ENCODE data around the gene SPARCL1. TPM values are rescaled to one million over a fixed set of nuclear protein-coding genes. Genes with fewer than 3 reads are reported as not detected.

The SPARCL1 gene
- total and polyA plus RNA-seq, 2 donors (not counting 1 experiment from before 2014, with no cell fraction given), result not detected

DNA sequence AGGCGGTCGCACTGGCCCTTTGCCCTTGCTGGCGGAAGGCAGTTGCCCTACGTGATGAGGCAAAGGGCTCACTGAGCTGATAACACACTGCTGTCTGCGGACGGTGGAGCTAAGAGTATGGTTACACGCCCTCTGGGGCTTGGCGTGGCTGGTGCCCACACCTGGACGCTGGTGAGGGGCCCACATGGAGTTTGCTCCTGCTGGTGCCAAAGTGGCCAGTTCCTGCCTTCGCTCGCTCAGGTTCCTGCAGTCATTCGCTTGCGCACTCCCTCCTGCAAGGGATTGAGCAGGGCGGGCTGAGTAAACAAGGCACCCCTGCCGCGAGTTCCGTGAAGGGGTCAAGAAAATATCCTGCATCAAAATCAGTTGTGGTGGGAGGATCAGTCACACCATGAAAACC lies 18.4 kb downstream of the SPARCL1 start:
- no peak for DNase-seq
- CTCF ChIA-PET, result no interaction called here
- no peak overlapping the region for H3K9ac ChIP-seq (ENCODE audit: low read length)

More for the DNA sequence above, 18.4 kb downstream of the SPARCL1 start:
- no peak for ATAC-seq (ENCODE audit: low read depth)
- WGBS (ENCODE audit: insufficient coverage), result 97% methylated on average over 12 of the region's 17 CpGs
- Histone ChIP-seq H3K27ac (ENCODE audit: low read length in 2 of 2) (no peak overlapping the region), H3K9me3 (ENCODE audit: control extremely low read depth in 1 of 3, control insufficient read depth in 2 of 3, insufficient read depth in 1 of 3, low read length in 2 of 3) (no peaks in the 10 kb centered on the region), H3K27me3 (replicated peaks in 1 of 4; ENCODE audit: control extremely low read depth in 1 of 4, control insufficient read depth in 3 of 4, insufficient read depth in 4 of 4, low read length in 3 of 4) (no peaks in the 10 kb centered on the region), H2AFZ (ENCODE audit: insufficient read depth, low read depth, low read length, poor library complexity, severe bottlenecking) (no peak overlapping the region), H4K20me1 (ENCODE audit: control insufficient read depth, insufficient read depth, low read length, poor library complexity, severe bottlenecking) (no peaks in the 10 kb centered on the region), H3K4me3 (ENCODE audit: control extremely low read depth in 1 of 5, extremely low read depth in 1 of 5, insufficient read depth in 1 of 5, low read depth in 2 of 5, low read length in 4 of 5) (no peak overlapping the region), H3K36me3 (replicated peaks in 1 of 2; ENCODE audit: control extremely low read depth in 1 of 2, control insufficient read depth in 1 of 2, extremely low read depth in 1 of 2, insufficient read depth in 2 of 2, low read length in 1 of 2) (no peaks in the 10 kb centered on the region), H3K4me2 (replicated peaks; ENCODE audit: low read depth, low read length, poor library complexity, severe bottlenecking) (no peak overlapping the region), H3K4me1 (ENCODE audit: control insufficient read depth in 2 of 2, insufficient read depth in 2 of 2, low read length in 2 of 2) (no peaks in the 10 kb centered on the region), H3K79me2 (ENCODE audit: control insufficient read depth, insufficient read depth, low read length) (no peaks in the 10 kb centered on the region)
- TF ChIP-seq CTCF (IDR thresholded peaks at IDR 0.05) (no peak), EZH2 (IDR thresholded peaks at IDR 0.05; ENCODE audit: borderline replicate concordance, insufficient read depth, low read depth, low read length, poor library complexity, severe bottlenecking) (no peak)
- intact Hi-C loops (cut with micrococcal nuclease), result no loop called here
- Mint-ChIP-seq H3K9me3 (ENCODE audit: insufficient read depth) (no peaks in the 10 kb centered on the region), H3K27ac (no peak overlapping the region), H3K4me1 (no peaks in the 10 kb centered on the region), H3K27me3 (no peaks in the 10 kb centered on the region), H3K4me3 (no peak overlapping the region)
- POLR2A ChIA-PET, result no interaction called here

Measured in B cell (primary cell).